ENCODE results near the gene SETD1A. TPM values are rescaled to one million over a fixed set of nuclear protein-coding genes. Genes with fewer than 3 reads are reported as not detected.

The SETD1A gene
- polyA plus RNA-seq, 1 donor (not counting 4 experiments of a cell fraction or from before 2014, with no cell fraction given), result 1.1 TPM

- Histone ChIP-seq H3K4me1 (ENCODE audit: control insufficient read depth, extremely low read depth, insufficient read depth, low read length) (no peaks in the 10 kb centered on the region), H3K9ac (ENCODE audit: control insufficient read depth, extremely low read depth, insufficient read depth, low read length) (no peak overlapping the region), H4K20me1 (ENCODE audit: control insufficient read depth, extremely low read depth, insufficient read depth, low read length) (peaks cover 2% of the 10 kb centered on the region), H3K27ac (ENCODE audit: control insufficient read depth, insufficient read depth, low read length) (no peak overlapping the region), H3K36me3 (ENCODE audit: control insufficient read depth in 2 of 2, extremely low read depth in 1 of 2, insufficient read depth in 2 of 2, low read length in 2 of 2) (peaks cover 38 to 46% of the 10 kb centered on the region in 2 experiments), H3K9me1 (ENCODE audit: control insufficient read depth, extremely low read depth, insufficient read depth, low read length) (no peaks in the 10 kb centered on the region), H3K79me2 (ENCODE audit: control insufficient read depth, insufficient read depth, low read length) (peaks cover 3% of the 10 kb centered on the region), H2AFZ (ENCODE audit: control insufficient read depth, low read length) (no peak overlapping the region), H3K27me3 (ENCODE audit: control insufficient read depth, extremely low read depth, insufficient read depth, low read length) (no peaks in the 10 kb centered on the region), H3K4me2 (ENCODE audit: control insufficient read depth, extremely low read depth, insufficient read depth, low read depth, low read length) (no peak overlapping the region), H3K9me3 (ENCODE audit: control insufficient read depth, low read depth, low read length) (no peaks in the 10 kb centered on the region), H3K4me3 (ENCODE audit: control insufficient read depth in 2 of 3, extremely low read depth in 1 of 3, insufficient read depth in 2 of 3, low read depth in 1 of 3, low read length in 3 of 3) (no peak overlapping the region)
- DNase-seq (ENCODE audit: low read depth, low spot score) (no peak), FAIRE-seq (no peak)
- TF ChIP-seq, protein P1, sequence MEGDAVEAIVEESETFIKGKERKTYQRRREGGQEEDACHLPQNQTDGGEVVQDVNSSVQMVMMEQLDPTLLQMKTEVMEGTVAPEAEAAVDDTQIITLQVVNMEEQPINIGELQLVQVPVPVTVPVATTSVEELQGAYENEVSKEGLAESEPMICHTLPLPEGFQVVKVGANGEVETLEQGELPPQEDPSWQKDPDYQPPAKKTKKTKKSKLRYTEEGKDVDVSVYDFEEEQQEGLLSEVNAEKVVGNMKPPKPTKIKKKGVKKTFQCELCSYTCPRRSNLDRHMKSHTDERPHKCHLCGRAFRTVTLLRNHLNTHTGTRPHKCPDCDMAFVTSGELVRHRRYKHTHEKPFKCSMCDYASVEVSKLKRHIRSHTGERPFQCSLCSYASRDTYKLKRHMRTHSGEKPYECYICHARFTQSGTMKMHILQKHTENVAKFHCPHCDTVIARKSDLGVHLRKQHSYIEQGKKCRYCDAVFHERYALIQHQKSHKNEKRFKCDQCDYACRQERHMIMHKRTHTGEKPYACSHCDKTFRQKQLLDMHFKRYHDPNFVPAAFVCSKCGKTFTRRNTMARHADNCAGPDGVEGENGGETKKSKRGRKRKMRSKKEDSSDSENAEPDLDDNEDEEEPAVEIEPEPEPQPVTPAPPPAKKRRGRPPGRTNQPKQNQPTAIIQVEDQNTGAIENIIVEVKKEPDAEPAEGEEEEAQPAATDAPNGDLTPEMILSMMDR (optimal IDR thresholded peaks at IDR 0.05 in 1 of 3, IDR thresholded peaks at IDR 0.05 in 1 of 3, conservative IDR thresholded peaks at IDR 0.05 in 1 of 3; ENCODE audit: extremely low read depth in 1 of 3, insufficient read depth in 2 of 3, low read length in 3 of 3), result peak in 1 of 3 experiments; percentile 13
- TF ChIP-seq EZH2 (IDR thresholded peaks at IDR 0.05; ENCODE audit: low read length), result no peak
- dilution Hi-C loops (cut with MboI; ENCODE audit: extremely low pct_ligation_motif_present, low sequenced_read_pairs), result no loop called here
Observed at GRCh38 chr16:30972872-30973271, 15.3 kb downstream of the SETD1A start.

DNA sequence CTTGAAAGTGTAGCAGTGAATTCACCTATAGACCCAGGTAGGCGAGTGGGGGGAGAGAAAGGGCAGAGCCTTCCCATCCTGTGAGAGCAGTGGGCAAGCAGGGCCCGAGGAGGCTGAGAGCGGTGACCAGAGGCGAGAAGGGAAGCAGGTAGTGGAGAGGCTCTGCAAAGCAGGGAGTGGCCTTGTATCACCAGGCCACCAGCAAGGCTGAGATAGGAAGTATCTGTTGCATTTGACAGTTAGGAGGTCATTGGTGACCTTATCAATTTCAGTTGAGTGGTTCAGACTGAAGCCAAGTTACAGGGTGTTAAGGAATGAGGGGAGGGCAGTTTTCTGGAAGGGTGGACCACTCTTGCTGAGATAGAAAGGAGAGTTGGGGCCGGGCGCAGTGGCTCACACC is 16.8 kb downstream of the SETD1A start:
- Histone ChIP-seq H3K27ac (ENCODE audit: control insufficient read depth, insufficient read depth, low read length) (no peak overlapping the region), H3K9me1 (ENCODE audit: control insufficient read depth, extremely low read depth, insufficient read depth, low read length) (no peaks in the 10 kb centered on the region), H3K79me2 (ENCODE audit: control insufficient read depth, insufficient read depth, low read length) (peaks cover 3% of the 10 kb centered on the region), H2AFZ (ENCODE audit: control insufficient read depth, low read length) (no peak overlapping the region), H3K9me3 (ENCODE audit: control insufficient read depth, low read depth, low read length) (no peaks in the 10 kb centered on the region), H3K27me3 (ENCODE audit: control insufficient read depth, extremely low read depth, insufficient read depth, low read length) (no peaks in the 10 kb centered on the region), H3K9ac (ENCODE audit: control insufficient read depth, extremely low read depth, insufficient read depth, low read length) (no peak overlapping the region), H3K4me1 (ENCODE audit: control insufficient read depth, extremely low read depth, insufficient read depth, low read length) (no peaks in the 10 kb centered on the region), H4K20me1 (ENCODE audit: control insufficient read depth, extremely low read depth, insufficient read depth, low read length) (peaks cover 2% of the 10 kb centered on the region), H3K4me3 (ENCODE audit: control insufficient read depth in 2 of 3, extremely low read depth in 1 of 3, insufficient read depth in 2 of 3, low read depth in 1 of 3, low read length in 3 of 3) (no peak overlapping the region), H3K4me2 (ENCODE audit: control insufficient read depth, extremely low read depth, insufficient read depth, low read depth, low read length) (no peak overlapping the region), H3K36me3 (ENCODE audit: control insufficient read depth in 2 of 2, extremely low read depth in 1 of 2, insufficient read depth in 2 of 2, low read length in 2 of 2) (peaks cover 38 to 42% of the 10 kb centered on the region in 2 experiments)
- dilution Hi-C loops (cut with MboI; ENCODE audit: extremely low pct_ligation_motif_present, low sequenced_read_pairs), result no loop called here
- FAIRE-seq (no peak), DNase-seq (ENCODE audit: low read depth, low spot score) (no peak)
- TF ChIP-seq, protein P1 (optimal IDR thresholded peaks at IDR 0.05 in 1 of 3, IDR thresholded peaks at IDR 0.05 in 1 of 3, conservative IDR thresholded peaks at IDR 0.05 in 1 of 3; ENCODE audit: extremely low read depth in 1 of 3, insufficient read depth in 2 of 3, low read length in 3 of 3), result no peak
- no peak for TF ChIP-seq EZH2 (IDR thresholded peaks at IDR 0.05; ENCODE audit: low read length)

Data from keratinocyte (primary cell).